IMR-90 (cell line): Measurements from ENCODE around the gene CACNA2D3. TPM values are rescaled to one million over a fixed set of nuclear protein-coding genes. Genes with fewer than 3 reads are reported as not detected.

ENCODE experiments used
- ATAC-seq: fragments of 200-7000 bp; cut with Tn5 transposase; 2 replicates; pipeline ENCODE4 v1.9.1; 2020; ENCODE audit warnings: low read depth, mild to moderate bottlenecking, moderate library complexity
- BruUV-seq: library from RNA; stranded (reverse); fragments of 400-500 nt; replicated peaks from 2 replicates; lab custom pipeline; 2021; lab: Mats Ljungman, UMichigan
- CTCF ChIA-PET: fragments of 300-600 bp; formaldehyde crosslinking; extraction: SDS; loops from one replicate; lab custom pipeline; 2021; ENCODE audit warnings: antibody characterized with exemption; lab: Yijun Ruan, JAX
- POLR2A ChIA-PET: fragments of 300-600 bp; sonication (Branson Sonifier 250); formaldehyde crosslinking; loops from one replicate; lab custom pipeline; 2022; ENCODE audit warnings: antibody characterized with exemption; ENCODE audit not compliant: unreplicated experiment; lab: Charles Lee
- DNase-seq: peaks from one replicate; pipeline ENCODE4 v3.0.0; 2013
- H2AFZ ChIP-seq: replicated peaks from 2 replicates; pipeline ENCODE3; 2013; ENCODE audit warnings: low read length, mild to moderate bottlenecking; ENCODE audit not compliant: poor library complexity
- H2AK5ac ChIP-seq: 2 replicates; pipeline ENCODE4 v1.6.1; 2013; ENCODE audit warnings: low read depth, low read length, inconsistent platforms
- H2AK9ac ChIP-seq: replicated peaks from 2 replicates; pipeline ENCODE3; 2013; ENCODE audit warnings: mild to moderate bottlenecking, low read depth, low read length, moderate library complexity; ENCODE audit not compliant: poor library complexity
- H2BK120ac ChIP-seq: 2 replicates; pipeline ENCODE4 v1.6.1; 2013; ENCODE audit warnings: low read depth, low read length, inconsistent platforms
- H2BK15ac ChIP-seq: 3 replicates; pipeline ENCODE4 v1.6.1; 2013; ENCODE audit warnings: low read depth, low read length, inconsistent platforms
- H2BK20ac ChIP-seq: 2 replicates; pipeline ENCODE4 v1.6.1; 2013; ENCODE audit warnings: low read depth, mild to moderate bottlenecking, inconsistent platforms, low read length, moderate library complexity
- H2BK5ac ChIP-seq: 2 replicates; pipeline ENCODE4 v1.6.1; 2013; ENCODE audit warnings: mild to moderate bottlenecking, low read depth, low read length, inconsistent platforms; ENCODE audit not compliant: poor library complexity, severe bottlenecking
- H3K14ac ChIP-seq: replicated peaks from 2 replicates; pipeline ENCODE4 v1.6.1; 2013; ENCODE audit warnings: low read depth, low read length, inconsistent platforms
- H3K18ac ChIP-seq: 2 replicates; pipeline ENCODE4 v1.6.1; 2013; ENCODE audit warnings: low read depth, low read length, control low read depth
- H3K23ac ChIP-seq: 2 replicates; pipeline ENCODE4 v1.6.1; 2013; ENCODE audit warnings: low read depth, low read length, inconsistent platforms
- H3K27ac ChIP-seq: 2 replicates; pipeline ENCODE4 v1.5.1; 2013; ENCODE audit warnings: mild to moderate bottlenecking, control low read depth, low read length; ENCODE audit not compliant: insufficient read depth
- H3K27me3 ChIP-seq: 2 replicates; pipeline ENCODE4 v1.6.1; 2013; ENCODE audit warnings: low read length; ENCODE audit not compliant: control insufficient read depth, insufficient read depth
- H3K36me3 ChIP-seq: 2 replicates; pipeline ENCODE4 v1.6.1; 2013; ENCODE audit warnings: low read length, mixed read lengths; ENCODE audit not compliant: control insufficient read depth, insufficient read depth
- H3K4ac ChIP-seq: 2 replicates; pipeline ENCODE4 v1.6.1; 2013; ENCODE audit warnings: low read depth, low read length, inconsistent platforms
- H3K4me1 ChIP-seq: 2 replicates; pipeline ENCODE4 v1.6.1; 2013; ENCODE audit warnings: low read length, mixed read lengths; ENCODE audit not compliant: control insufficient read depth, insufficient read depth
- H3K4me2 ChIP-seq: 2 replicates; pipeline ENCODE4 v1.6.1; 2013; ENCODE audit warnings: low read depth, mild to moderate bottlenecking, control low read depth, low read length, moderate library complexity
- H3K4me3 ChIP-seq: 2 replicates; pipeline ENCODE4 v1.5.1; 2013; ENCODE audit warnings: low read depth, mild to moderate bottlenecking, control low read depth, low read length, moderate library complexity; ENCODE audit not compliant: insufficient read depth
- H3K56ac ChIP-seq: 2 replicates; pipeline ENCODE4 v1.6.1; 2013; ENCODE audit warnings: low read length, inconsistent platforms; ENCODE audit not compliant: insufficient read depth; ENCODE audit errors: extremely low read depth
- H3K79me1 ChIP-seq, 2 experiments: 2 replicates each; pipeline ENCODE4 v1.6.1; 2013; ENCODE audit warnings: low read length in 2 of 2, inconsistent platforms in 1 of 2, low read depth in 1 of 2
- H3K9ac ChIP-seq: 2 replicates; pipeline ENCODE4 v1.6.1; 2013; ENCODE audit warnings: low read depth, low read length, control low read depth
- H3K9me1 ChIP-seq: 2 replicates; pipeline ENCODE4 v1.6.1; 2013; ENCODE audit warnings: low read length, inconsistent platforms; ENCODE audit not compliant: insufficient read depth
- H3K9me3 ChIP-seq: 2 replicates; pipeline ENCODE4 v1.6.1; 2013; ENCODE audit warnings: low read length; ENCODE audit not compliant: control insufficient read depth, insufficient read depth
- H4K20me1 ChIP-seq: 2 replicates; pipeline ENCODE4 v1.6.1; 2013; ENCODE audit warnings: low read length, inconsistent platforms; ENCODE audit not compliant: insufficient read depth
- H4K5ac ChIP-seq: 2 replicates; pipeline ENCODE4 v1.6.1; 2013; ENCODE audit warnings: mild to moderate bottlenecking, low read depth, low read length, control low read depth
- H4K8ac ChIP-seq, 2 experiments: 2 replicates each; pipeline ENCODE4 v1.6.1; 2013; ENCODE audit warnings: low read depth in 2 of 2, low read length in 2 of 2, control low read depth in 1 of 2, inconsistent platforms in 1 of 2
- H4K91ac ChIP-seq: 2 replicates; pipeline ENCODE4 v1.6.1; 2013; ENCODE audit warnings: low read depth, low read length, inconsistent platforms; ENCODE audit not compliant: insufficient read depth
- BHLHE40 ChIP-seq: fragments of 150-350 bp; IDR thresholded peaks from 2 replicates; pipeline ENCODE4 v1.6.1; 2016; ENCODE audit warnings: mild to moderate bottlenecking, low read depth, low read length
- CEBPB ChIP-seq: IDR thresholded peaks from 2 replicates; pipeline ENCODE4 v1.6.1; 2012; ENCODE audit warnings: low read depth, low read length, improper control_type of control experiment
- CHD1 ChIP-seq: IDR thresholded peaks from 2 replicates; pipeline ENCODE4 v1.6.1; 2012; ENCODE audit warnings: low read depth, low read length, improper control_type of control experiment
- CTCF ChIP-seq: conservative IDR thresholded peaks from 2 replicates; pipeline ENCODE4 v1.5.1; 2012; ENCODE audit warnings: mild to moderate bottlenecking, low read depth, low read length, improper control_type of control experiment
- FOS ChIP-seq: fragments of 150-350 bp; IDR thresholded peaks from 2 replicates; pipeline ENCODE4 v1.6.1; 2016; ENCODE audit warnings: low read depth, low read length
- MAFK ChIP-seq: IDR thresholded peaks from 2 replicates; pipeline ENCODE4 v1.6.1; 2012; ENCODE audit warnings: low read depth, low read length, improper control_type of control experiment
- MAZ ChIP-seq: IDR thresholded peaks from 2 replicates; pipeline ENCODE4 v1.6.1; 2012; ENCODE audit warnings: low read depth, mild to moderate bottlenecking, low read length, improper control_type of control experiment, moderate library complexity, borderline replicate concordance
- MXI1 ChIP-seq: IDR thresholded peaks from 2 replicates; pipeline ENCODE4 v1.6.1; 2012; ENCODE audit warnings: low read depth, mild to moderate bottlenecking, low read length, moderate library complexity, borderline replicate concordance
- NFE2L2 ChIP-seq: fragments of 150-350 bp; IDR thresholded peaks from 2 replicates; pipeline ENCODE4 v1.6.1; 2016; ENCODE audit warnings: low read depth, mild to moderate bottlenecking, low read length
- POLR2A ChIP-seq: IDR thresholded peaks from 2 replicates; pipeline ENCODE4 v1.6.1; 2012; ENCODE audit warnings: mild to moderate bottlenecking, low read depth, low read length
- RAD21 ChIP-seq: IDR thresholded peaks from 2 replicates; pipeline ENCODE4 v1.6.1; 2012; ENCODE audit warnings: low read length, improper control_type of control experiment
- RCOR1 ChIP-seq: IDR thresholded peaks from 2 replicates; pipeline ENCODE4 v1.6.1; 2012; ENCODE audit warnings: mild to moderate bottlenecking, low read length, improper control_type of control experiment; ENCODE audit not compliant: insufficient replicate concordance
- RFX5 ChIP-seq: IDR thresholded peaks from 2 replicates; pipeline ENCODE4 v1.8.0; 2012; ENCODE audit warnings: low read depth, mild to moderate bottlenecking, low read length, moderate library complexity
- SMC3 ChIP-seq: fragments of 150-350 bp; IDR thresholded peaks from 2 replicates; pipeline ENCODE4 v1.6.1; 2016; ENCODE audit warnings: low read depth, mild to moderate bottlenecking, antibody characterized with exemption, low read length, moderate library complexity
- USF2 ChIP-seq: fragments of 150-350 bp; IDR thresholded peaks from 2 replicates; pipeline ENCODE4 v1.6.1; 2017; ENCODE audit warnings: mild to moderate bottlenecking, antibody characterized with exemption, low read length, low read depth
- WGBS, 2 experiments: methylation state at CpG; one replicate each; pipeline versions ENCODE4 v1.1.5 to v1.1.7; 2013; ENCODE audit warnings: missing lambda C conversion rate in 2 of 2; ENCODE audit not compliant: insufficient read length in 1 of 2; ENCODE audit errors: extremely low coverage in 2 of 2; 5-methylcytosine and 5-hydroxymethylcytosine counted together
- dilution Hi-C: fragments of 300-500 bp; cut with HindIII; formaldehyde crosslinking; loops from one replicate; pipeline ENCODE4 v1.14.3; 2018; ENCODE audit warnings: low sequenced_read_pairs; ENCODE audit not compliant: unreplicated experiment
- in situ Hi-C: fragments of 300-500 bp; cut with MboI; formaldehyde crosslinking; loops from 3 replicates; pipeline ENCODE4 v1.14.3; 2019; ENCODE audit warnings: low sequenced_read_pairs, inconsistent platforms, mixed read lengths
- intact Hi-C: fragments of 100-400 bp; cut with micrococcal nuclease; formaldehyde crosslinking; loops from 2 replicates; pipeline ENCODE4 v1.10.0; 2022
- polyA plus RNA-seq, 3 experiments: library from polyadenylated mRNA; depleted of rRNA; stranded (reverse); fragments of >200 nt; gene quantifications; 2 replicates each; pipeline ENCODE4 v1.2.3, GENCODE V29; 2012; ENCODE audit warnings: low replicate concordance in 1 of 3
- total RNA-seq: library from RNA; depleted of rRNA; stranded (reverse); fragments of >200 nt; gene quantifications from 2 replicates; pipeline ENCODE4 v1.2.3, GENCODE V29; 2012
- TF ChIP-seq, protein P1 (sequence below): fragments of 150-350 bp; IDR thresholded peaks from 2 replicates; pipeline ENCODE4 v1.6.1; 2016; ENCODE audit warnings: low read depth, mild to moderate bottlenecking, low read length, moderate library complexity, borderline replicate concordance

Gene CACNA2D3
- total and polyA plus RNA-seq, 2 of the 4 experiments (the other 2 are of a cell fraction): 0.36 to 0.41 TPM

GRCh38 chr3:54563501-54564200 is 441.3 kb downstream of the CACNA2D3 start:
- Histone ChIP-seq H2AFZ (no peak overlapping the region), H4K91ac (no peak overlapping the region), H3K14ac (no peak overlapping the region), H3K23ac (no peak overlapping the region), H3K4me2 (no peak overlapping the region), H3K4ac (no peak overlapping the region), H3K56ac (no peak overlapping the region), H2AK9ac (no peak overlapping the region), H3K36me3 (no peaks in the 10 kb centered on the region), H4K8ac (no peak overlapping the region), H3K27ac (no peak overlapping the region), H3K9me1 (no peaks in the 10 kb centered on the region), H3K9me3 (peaks cover 2% of the 10 kb centered on the region; the same call in 1 of the 2 replicates), H3K9ac (no peak overlapping the region), H2BK120ac (no peak overlapping the region), H4K20me1 (no peaks in the 10 kb centered on the region), H2BK20ac (no peak overlapping the region), H4K5ac (no peak overlapping the region), H3K18ac (no peak overlapping the region), H2AK5ac (no peak overlapping the region), H3K79me1 (no peaks in the 10 kb centered on the region), H3K27me3 (no peaks in the 10 kb centered on the region), H3K4me1 (no peaks in the 10 kb centered on the region), H2BK15ac (no peak overlapping the region), H3K4me3 (no peak overlapping the region), H2BK5ac (no peak overlapping the region)
- no TSS peak for BruUV-seq
- dilution Hi-C loops (no loop called here), intact Hi-C loops (no loop called here), in situ Hi-C loops (no loop called here)
- TF ChIP-seq NFE2L2 (no peak), RCOR1 (no peak), RAD21 (no peak), FOS (no peak), MXI1 (no peak), CEBPB (no peak), CTCF (no peak), BHLHE40 (no peak), MAZ (no peak), CHD1 (no peak), POLR2A (no peak), RFX5 (no peak), USF2 (no peak), MAFK (no peak), SMC3 (no peak)
- TF ChIP-seq, protein P1, sequence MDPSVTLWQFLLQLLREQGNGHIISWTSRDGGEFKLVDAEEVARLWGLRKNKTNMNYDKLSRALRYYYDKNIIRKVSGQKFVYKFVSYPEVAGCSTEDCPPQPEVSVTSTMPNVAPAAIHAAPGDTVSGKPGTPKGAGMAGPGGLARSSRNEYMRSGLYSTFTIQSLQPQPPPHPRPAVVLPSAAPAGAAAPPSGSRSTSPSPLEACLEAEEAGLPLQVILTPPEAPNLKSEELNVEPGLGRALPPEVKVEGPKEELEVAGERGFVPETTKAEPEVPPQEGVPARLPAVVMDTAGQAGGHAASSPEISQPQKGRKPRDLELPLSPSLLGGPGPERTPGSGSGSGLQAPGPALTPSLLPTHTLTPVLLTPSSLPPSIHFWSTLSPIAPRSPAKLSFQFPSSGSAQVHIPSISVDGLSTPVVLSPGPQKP: no peak
- ATAC-seq (no peak), DNase-seq (no peak)
- WGBS, 2 experiments: 57% methylated on average over 6 of the region's 12 CpGs; no CpG with 5 or more reads in 1 of the 2 experiments
- ChIA-PET POLR2A (no interaction called here), CTCF (no interaction called here)
